Esophagus squamous epithelium (tissue), 4 donors: Measurements from ENCODE around the gene RAB39B.

Source experiments
- POLR2A ChIP-seq, 4 donors: fragments of 450-650 bp; IDR thresholded peaks; one replicate each; pipeline ENCODE4 v1.6.1; 2017; ENCODE audit warnings: antibody characterized with exemption in 4 of 4, mild to moderate bottlenecking in 4 of 4, moderate library complexity in 3 of 4
- TF ChIP-seq, protein P1 (sequence below), 6 experiments: fragments of 450-650 bp in 4 of 6; fragments of 200-600 bp in 2 of 6; sonication (generic) in 2 of 6; IDR thresholded peaks; one replicate each; pipeline ENCODE4 v1.5.1; 2016 to 2019; ENCODE audit warnings: antibody characterized with exemption in 6 of 6, mild to moderate bottlenecking in 4 of 6, moderate library complexity in 4 of 6

DNA sequence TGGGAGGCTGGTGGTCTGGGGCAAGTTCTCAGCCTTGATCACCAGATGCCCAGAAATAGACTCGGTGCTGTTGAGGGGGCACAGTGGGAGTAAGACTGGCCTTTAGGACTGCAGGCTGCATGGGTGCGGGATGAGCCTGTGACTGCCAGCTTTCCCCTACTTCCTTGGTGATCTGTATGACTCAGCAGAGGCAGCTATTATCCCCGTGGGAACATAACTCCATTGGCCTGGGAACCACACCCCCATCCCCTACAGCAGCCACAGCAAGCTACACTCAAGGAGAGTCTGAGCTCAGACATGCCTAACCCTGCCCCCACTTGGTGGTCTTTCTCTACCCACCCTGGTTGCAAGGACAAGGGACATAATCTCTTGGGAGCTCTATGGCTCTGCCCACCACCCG, 49.5 kb upstream of the RAB39B start:
- TF ChIP-seq, protein P1, sequence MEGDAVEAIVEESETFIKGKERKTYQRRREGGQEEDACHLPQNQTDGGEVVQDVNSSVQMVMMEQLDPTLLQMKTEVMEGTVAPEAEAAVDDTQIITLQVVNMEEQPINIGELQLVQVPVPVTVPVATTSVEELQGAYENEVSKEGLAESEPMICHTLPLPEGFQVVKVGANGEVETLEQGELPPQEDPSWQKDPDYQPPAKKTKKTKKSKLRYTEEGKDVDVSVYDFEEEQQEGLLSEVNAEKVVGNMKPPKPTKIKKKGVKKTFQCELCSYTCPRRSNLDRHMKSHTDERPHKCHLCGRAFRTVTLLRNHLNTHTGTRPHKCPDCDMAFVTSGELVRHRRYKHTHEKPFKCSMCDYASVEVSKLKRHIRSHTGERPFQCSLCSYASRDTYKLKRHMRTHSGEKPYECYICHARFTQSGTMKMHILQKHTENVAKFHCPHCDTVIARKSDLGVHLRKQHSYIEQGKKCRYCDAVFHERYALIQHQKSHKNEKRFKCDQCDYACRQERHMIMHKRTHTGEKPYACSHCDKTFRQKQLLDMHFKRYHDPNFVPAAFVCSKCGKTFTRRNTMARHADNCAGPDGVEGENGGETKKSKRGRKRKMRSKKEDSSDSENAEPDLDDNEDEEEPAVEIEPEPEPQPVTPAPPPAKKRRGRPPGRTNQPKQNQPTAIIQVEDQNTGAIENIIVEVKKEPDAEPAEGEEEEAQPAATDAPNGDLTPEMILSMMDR (IDR thresholded peaks at IDR 0.05) = no peak
- TF ChIP-seq POLR2A (IDR thresholded peaks at IDR 0.05) = no peak
